ENCODE results near the gene CNST. TPM values are rescaled to one million over a fixed set of nuclear protein-coding genes. Genes with fewer than 3 reads are reported as not detected.
"Not testable (repeated sequence)": the region's sequence is repeated elsewhere in the genome, so short reads cannot be mapped to it uniquely, and the experiment has no call there.

CNST gene
- total RNA-seq, 1 donor from 2014 or later = 18.4 TPM

DNA sequence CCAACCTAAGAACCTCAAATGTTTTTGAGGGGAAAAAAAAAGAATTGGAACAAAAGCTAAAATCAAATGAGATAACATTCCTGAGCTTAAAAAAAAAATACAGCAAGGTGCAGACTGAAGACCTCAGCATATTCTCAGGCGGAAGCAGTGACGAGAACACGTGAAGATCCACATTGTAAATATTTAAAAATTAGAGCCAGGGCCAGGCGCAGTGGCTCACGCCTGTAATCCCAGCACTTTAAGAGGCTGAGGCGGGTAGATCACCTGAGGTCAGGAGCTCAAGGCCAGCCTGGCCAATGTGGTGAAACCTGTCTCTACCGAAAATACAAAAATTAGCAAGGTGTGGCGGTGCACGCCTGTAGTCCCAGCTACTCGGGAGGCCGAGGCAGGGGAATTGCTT lies 15.9 kb upstream of the CNST start:
- ATAC-seq (no peak), DNase-seq (ENCODE audit: missing footprints) (no peak)
- intact Hi-C loops (cut with DNase I) = no loop called here

DNA sequence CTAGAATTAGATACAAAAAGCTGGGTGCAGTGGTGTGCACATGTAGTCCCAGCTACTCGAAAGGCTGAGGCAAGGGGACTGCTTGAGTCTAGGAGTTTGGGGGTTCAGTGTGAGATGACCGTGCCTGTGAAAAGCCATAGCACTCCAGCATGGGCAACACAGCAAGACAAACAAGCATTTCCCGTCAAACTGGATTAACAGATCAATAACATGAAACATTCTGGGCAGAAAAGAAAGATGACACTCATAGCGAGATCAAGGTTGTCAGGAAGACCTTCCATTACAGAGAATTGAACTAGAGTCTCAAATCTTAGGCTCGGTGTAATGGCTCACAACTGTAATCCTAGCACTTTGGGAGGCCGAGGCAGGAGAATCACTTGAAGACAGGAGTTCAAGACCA lies 14.1 kb upstream of the CNST start:
- DNase-seq (ENCODE audit: missing footprints) = no peak
- intact Hi-C loops (cut with DNase I) = no loop called here
- ATAC-seq = no peak

DNA sequence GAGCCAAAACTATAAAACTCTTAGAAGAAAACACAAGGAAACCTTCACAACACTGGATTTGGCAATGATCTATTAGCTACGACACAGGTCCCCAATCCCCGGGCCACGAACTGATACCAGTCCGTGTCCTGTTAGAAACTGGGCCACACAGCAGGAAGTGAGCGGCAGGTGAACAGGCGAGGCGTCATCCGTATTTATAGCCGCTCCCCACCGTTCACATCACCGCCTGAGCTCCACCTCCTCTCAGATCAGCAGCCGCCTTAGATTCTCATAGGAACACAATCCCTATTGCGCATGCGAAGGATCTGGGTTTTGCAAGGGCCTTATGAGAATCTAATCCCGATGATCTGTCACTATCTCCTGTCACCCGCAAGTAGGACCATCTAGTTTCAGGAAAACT lies 12.1 kb upstream of the CNST start:
- DNase-seq (ENCODE audit: missing footprints) (no peak), ATAC-seq (no peak)
- intact Hi-C loops (cut with DNase I) = no loop called here

DNA sequence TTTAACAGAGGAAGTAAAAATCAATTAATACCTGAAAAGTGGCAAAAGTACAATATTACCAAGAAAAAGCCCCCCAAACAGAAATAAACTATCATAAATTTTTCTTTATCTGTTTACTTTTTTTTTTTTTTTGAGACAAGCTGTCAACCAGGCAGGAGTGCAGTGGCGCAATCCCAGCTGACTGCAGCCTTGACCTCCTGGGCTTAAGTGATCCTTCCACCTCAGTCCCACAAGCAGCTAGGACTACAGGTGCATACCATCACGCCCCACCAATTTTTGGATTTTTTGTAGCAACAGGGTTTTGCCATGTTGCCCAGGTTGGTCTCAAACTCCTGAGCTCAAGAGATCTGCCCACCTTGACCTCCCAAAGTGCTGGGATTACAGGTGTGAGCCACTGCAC lies 8.2 kb upstream of the CNST start:
- ATAC-seq (no peak), DNase-seq (ENCODE audit: missing footprints) (no peak)
- intact Hi-C loops (cut with DNase I) = no loop called here

DNA sequence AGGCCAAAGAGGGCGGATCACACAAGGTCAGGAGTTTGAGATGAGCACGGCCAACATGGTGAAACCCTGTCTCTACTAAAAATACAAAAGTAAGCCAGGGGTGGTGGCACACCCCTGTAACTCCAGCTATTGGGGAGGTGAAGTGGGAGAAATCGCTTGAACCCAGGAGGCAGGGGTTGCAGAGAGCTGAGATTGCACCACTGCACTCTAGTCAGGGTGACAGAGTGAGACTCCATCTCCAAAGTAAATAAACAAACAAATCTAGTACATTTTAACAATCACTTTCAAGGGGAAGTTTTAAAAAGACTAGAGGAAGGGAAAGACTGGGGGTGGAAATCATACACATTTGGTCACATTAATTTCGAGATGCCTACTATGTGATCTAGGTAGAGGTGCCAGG lies 6.9 kb upstream of the CNST start:
- intact Hi-C loops (cut with DNase I) = no loop called here
- ATAC-seq = no peak
- DNase-seq (ENCODE audit: missing footprints) = no peak

DNA sequence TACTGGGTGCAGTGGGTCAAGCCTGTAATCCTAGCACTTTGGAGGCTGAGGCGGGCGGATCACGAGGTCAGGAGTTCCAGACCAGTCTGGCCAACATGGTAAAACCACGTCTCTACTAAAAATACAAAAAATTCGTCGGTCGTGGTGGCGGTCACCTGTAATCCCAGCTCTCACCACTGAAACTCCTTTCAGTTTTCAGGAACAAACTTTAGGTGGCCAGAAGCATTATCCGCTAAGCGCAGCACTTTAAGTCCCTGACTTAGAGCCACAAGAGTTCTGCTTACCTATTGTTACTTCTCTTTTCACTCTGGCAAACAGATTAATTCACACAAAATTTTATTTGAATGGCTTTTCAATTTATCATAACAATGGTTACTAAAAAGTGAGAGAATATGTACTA lies 5.4 kb upstream of the CNST start:
- DNase-seq (ENCODE audit: missing footprints); ATAC-seq; intact Hi-C loops (cut with DNase I): not testable (repeated sequence)

DNA sequence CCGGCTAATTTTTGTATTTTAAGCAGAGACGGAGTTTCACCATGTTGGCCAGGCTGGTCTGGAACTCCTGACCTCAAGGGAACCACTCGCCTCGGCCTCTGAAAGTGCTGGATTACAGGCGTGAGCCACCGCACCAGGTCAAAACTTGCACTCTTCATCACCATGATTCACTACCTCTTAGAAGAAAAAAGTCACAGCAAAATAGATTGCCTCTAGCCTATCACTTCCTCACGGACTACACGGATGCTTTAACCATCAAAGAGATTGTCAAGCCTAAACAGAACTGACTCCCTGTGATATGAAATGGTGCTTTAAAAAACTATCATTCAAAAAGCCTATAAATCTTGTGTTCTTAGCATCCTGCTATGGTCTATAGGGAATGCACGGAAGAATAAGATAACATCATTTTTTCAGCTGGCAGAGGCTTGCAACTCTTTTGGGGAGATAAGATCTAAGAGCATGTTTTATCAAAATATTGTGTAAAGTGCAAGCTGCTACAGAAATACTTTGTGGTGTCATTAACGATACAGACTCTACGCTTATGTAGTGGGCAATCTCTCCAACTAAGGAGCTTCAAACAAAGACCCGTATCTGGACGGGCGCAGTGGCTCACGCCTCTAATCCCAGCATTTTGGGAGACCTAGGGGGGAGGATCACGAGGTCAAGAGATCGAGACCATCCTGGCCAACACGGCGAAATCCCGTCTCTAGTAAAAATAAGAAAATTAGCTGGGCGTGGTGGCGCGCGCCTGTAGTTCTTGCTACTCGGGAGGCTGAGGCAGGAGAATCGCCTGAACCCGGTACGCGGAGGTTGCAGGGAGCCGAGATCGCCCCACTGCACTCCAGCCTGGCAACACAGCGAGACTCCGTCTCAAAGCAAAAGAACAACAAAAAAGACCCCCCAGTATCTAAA lies 1.2 kb upstream of the CNST start:
- intact Hi-C loops (cut with DNase I) = no loop called here
- ATAC-seq (no peak), DNase-seq (ENCODE audit: missing footprints) (no peak)

DNA sequence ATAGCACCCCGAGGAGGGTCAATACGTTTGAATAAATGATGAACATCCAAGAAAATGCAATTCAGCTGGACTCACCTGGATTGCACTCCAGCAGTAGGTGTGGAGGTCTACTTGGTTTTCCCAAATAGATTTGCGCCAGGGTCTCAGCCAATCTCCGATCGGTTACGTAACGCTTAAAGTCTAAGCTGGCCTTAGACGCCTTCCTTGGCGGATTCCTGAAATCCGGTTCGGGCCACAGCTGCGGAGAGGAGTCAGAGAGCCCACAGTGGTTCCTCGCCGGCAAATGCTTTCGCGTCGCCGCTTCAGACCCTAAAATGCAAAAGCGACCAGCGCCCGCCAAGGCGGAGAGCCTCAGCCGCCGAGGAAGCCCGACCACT lies 517 bp upstream of the CNST start:
- no peak for DNase-seq (ENCODE audit: missing footprints)
- ATAC-seq = no peak
- intact Hi-C loops (cut with DNase I) = loop anchor here (2.0 kb wide), 4 partner anchors 31 to 133 kb away; no protein-coding TSS in a partner anchor

DNA sequence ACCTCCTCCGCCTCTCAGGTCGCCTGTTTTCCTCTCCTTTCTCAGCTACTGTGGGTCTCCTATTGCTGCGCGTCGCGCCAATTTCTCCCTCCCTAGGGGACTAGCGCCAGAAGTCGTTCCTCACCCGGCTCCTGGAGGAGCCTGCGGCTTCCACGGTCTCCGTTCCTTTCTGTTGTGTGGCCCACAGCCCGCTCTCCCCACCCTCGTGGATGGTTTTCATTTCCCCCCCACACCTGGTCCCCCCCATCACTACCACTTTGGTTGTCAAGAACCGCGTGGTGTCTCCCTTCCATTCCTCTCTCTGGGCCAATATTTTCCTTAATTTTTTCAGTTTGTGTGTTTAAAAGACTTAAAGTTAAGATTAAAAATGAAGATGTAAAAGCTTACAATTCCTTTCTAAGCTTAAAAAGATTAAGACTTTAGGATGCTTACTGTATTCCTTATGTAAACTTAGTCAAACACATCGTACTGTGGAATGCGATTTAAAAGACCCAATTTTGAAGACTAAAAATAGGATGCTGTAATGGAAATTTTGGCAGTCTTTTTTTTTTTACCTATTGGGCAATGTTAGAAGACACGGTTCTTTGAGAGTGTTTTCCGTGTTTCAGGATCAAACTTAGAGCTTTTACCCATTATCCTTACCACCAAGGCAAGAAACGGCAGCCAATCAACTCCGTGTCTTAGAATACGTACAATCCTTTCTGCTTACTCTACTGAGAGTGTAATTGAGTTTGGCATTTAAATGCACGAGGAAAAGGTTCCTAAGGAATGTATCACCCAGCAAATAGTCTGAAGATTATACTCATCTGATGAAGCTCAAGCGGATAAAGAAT lies 773 bp downstream of the CNST start:
- intact Hi-C loops (cut with DNase I) = loop anchor here (2.0 kb wide), 4 partner anchors 30 to 132 kb away; no protein-coding TSS in a partner anchor
- ATAC-seq (peak; percentile 34), DNase-seq (ENCODE audit: missing footprints) (no peak)

DNA sequence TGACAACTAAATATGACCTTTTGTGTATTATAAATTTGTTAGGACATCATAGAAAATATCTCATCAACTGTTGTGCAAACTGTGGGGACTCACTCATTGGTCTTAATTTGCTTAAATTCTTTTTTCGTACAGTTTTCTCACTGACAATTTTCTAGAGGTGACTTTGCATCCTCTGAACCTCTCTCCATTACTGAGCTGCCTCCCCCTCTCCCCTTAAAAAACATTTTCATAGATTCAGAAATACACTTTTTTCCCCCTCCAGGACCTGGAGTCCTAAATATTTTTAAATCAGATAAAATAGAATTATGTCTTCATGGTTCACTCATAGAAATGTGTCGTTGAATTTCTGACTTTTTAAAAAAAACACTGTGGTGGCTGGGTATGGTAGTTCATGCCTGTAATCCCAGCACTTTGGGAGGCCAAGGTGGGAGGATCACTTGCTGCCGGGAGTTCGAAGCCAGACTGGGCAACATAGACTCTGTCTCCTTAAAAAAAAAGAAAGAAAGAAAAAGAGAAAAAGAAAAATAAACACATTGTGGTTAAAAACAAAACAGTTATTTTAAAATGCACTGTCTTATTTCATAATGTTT lies 1.5 kb downstream of the CNST start:
- intact Hi-C loops (cut with DNase I) = loop anchor here (2.0 kb wide), 4 partner anchors 29 to 131 kb away; no protein-coding TSS in a partner anchor
- DNase-seq (ENCODE audit: missing footprints) (no peak), ATAC-seq (no peak)

DNA sequence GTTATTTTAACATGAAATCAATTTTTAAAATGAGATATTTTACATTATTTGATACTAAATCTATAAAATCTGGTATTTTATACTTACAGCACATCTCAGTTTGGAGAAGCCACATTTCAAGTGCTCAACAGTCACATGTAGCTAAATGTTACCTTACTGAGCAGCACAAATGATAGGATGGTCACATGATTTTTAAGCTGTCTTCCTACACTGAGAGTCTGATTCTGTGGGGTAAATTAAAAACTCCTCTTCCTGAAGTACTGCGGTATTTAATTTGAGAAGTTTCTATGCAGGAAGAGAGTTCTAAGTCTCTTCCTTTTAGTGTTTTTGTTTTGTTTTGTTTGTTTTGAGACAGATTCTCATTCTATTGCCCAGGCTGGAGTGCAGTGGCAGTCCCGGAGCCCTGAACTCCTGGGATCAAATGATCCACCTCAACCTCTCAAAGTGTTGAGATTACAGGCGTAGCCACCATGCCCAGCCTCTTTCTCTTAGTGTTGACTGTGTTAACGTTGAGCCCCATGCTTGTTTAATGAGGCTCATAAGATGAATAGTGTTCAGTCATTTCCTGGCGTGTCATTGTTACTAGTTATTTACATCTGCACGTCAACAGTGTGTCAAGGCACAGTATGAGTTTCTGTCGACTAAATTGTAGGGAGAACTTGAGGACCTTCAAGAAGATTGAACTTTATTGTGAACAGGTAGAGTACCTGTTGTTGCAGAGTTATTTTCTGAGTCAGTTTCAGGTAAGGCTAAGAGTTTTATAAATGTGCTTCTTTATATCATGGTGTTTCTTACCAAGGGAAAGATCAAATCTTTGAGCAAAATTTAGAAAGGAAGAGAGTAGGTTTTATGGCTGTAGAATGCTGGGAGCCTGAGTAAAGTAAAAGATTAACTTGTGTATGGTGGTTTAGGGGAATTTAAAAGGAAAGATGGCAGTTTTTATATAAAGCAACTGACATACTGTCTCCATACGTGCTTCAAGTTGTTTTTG lies 3.3 kb downstream of the CNST start:
- ATAC-seq (no peak), DNase-seq (ENCODE audit: missing footprints) (no peak)
- intact Hi-C loops (cut with DNase I) = no loop called here

DNA sequence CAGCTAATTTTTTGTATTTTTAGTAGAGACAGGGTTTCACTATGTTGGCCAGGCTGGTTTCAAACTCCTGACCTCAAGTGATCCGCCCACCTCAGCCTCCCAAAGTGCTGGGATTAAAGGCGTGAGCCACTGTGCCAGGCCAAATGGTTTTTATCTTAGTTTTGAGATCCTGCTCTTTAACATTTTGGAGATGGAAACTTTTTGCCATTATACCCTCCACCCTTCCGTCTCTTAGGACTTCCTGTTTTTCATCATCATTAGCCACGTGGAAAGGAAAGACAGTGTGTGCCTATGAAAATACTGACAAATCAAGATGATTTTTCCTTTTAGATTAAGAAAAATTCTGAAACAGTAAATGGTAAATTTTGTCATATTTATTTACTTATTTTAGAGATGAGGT lies 5.1 kb downstream of the CNST start:
- ATAC-seq; intact Hi-C loops (cut with DNase I); DNase-seq (ENCODE audit: missing footprints): not testable (repeated sequence)

DNA sequence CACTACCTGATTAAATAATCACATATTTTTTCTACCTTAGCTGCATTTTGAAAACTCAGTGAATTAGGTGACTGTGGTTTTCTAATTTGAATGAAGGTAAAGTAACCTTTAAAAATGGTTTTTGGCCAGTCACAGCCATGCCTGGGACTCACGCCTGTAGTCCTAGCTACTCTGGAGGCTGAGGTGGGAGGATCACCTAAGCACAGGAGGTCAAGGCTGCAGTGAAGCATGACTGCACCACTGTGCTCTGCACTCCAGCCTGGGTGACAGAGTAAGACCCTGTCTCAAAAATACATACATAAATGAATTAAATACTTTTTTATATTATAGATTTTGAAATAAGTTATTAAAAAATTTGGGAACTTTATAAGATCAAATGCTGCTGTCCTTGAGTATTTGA lies 5.7 kb downstream of the CNST start:
- DNase-seq (ENCODE audit: missing footprints) (no peak), ATAC-seq (no peak)
- intact Hi-C loops (cut with DNase I) = no loop called here

DNA sequence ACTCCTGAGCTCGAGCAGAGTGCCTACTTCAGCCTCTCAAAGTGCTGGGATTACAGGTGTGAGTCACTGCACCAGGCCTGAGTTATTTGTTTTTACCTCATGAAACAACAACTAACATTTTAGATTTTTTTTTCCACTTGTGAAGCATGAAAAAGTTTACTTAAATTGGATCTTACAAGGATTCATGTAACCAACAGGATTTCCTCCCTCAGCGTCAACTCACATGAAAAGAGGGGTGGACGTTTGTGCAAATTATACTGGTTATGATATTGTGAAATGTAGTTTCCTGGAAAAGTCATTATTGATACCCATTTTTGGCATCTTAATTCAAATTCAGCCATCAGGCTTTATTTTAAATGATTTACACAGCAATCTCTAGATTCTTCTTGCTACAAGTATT lies 6.5 kb downstream of the CNST start:
- intact Hi-C loops (cut with DNase I) = no loop called here
- DNase-seq (ENCODE audit: missing footprints) (no peak), ATAC-seq (no peak)

DNA sequence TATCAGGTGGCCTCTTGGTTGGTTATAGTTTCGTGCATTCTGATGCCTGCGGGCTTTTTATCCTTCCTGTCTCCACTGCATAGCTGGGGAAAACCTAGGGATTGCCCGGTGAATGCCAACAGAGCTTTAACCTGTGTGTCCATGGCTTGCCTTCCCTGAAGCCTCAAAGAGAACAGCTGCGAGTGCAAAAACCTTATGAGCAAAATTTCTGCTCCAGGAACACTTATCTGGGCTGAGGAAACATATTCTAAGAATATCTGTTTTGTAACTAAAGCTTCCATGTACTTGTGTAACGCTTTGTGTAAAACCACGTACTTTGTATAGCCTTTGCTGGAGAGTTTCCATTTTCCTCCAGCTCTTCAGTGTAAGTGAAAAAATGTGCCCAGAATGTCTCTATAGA lies 7.2 kb downstream of the CNST start:
- DNase-seq (ENCODE audit: missing footprints) (no peak), ATAC-seq (no peak)
- intact Hi-C loops (cut with DNase I) = no loop called here

DNA sequence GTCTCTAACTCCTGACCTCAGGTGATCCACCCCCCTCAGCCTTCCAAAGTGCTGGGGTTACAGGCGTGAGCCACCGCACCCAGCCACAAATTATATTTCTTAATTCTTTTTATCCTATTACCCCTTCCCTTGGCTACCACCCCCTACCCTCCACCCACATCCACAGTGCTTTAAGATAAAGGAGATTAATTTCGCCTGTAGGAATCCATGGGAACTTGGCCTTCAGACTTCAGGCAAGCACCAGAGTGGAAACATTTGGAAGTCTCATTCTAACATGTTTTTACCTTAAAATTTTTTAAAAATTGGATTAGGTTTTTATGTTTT lies 10.4 kb downstream of the CNST start:
- ATAC-seq (no peak), DNase-seq (ENCODE audit: missing footprints) (no peak)
- intact Hi-C loops (cut with DNase I) = no loop called here

DNA sequence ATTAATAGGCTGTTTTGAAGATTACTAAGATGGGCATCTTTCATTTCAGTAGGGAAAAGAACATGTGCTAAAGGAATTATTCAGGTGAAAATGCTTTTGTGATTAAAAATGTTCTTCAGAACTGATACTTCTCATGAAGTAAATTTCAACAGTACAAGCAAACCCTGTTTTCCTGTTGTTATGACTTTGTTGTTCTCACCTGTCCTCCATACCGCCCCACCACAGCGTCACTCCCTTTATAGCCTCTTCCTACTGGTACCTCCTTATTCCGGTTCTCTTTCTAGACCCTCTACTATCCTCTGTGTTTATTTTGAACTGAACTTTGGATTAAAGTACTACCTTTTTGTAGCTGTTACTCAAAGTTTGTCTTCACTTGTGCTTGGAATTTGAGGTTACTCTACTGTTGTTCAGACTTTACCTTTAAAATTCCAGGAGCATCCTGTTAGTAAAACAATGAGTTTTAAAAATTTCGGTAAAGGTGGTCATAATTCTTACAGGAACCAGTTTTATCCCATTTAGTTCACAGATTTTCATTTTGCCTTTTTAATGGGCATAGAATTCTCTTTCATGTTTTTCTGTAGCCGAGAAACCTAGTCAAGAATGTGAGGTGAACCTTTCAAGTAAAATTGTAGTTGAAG lies 10.9 kb downstream of the CNST start:
- intact Hi-C loops (cut with DNase I) = no loop called here
- DNase-seq (ENCODE audit: missing footprints) (no peak), ATAC-seq (no peak)

DNA sequence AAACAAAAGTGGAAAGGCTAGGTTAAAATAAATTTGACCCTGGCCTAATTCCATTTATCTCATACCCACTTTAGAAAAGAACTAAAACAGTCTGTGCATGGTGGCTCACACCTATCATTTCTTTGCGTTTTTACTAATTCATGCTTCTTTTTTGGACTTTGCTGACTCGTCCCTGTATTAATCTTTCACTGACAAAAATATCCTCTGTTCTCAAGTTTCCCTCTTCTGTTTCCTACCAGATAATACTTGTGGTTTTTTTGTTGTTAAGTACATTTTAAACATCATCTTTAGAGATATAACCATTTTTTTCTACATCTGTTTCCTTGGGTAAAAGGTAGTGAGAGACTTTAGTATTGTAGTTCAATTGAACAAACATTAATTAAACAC lies 11.5 kb downstream of the CNST start:
- DNase-seq (ENCODE audit: missing footprints) = no peak
- no peak for ATAC-seq
- intact Hi-C loops (cut with DNase I) = no loop called here

Measured in Right ventricle myocardium inferior (tissue), 1 donor.